Measurements from ENCODE around the gene NIPSNAP3A.
A peak's percentile ranks its signal among the peaks of the same experiment; 100 is the strongest.
"Not testable (repeated sequence)": the region's sequence is repeated elsewhere in the genome, so short reads cannot be mapped to it uniquely, and the experiment has no call there.

NIPSNAP3A gene

GRCh38 chr9:104747565-104748358, at the start of gene NIPSNAP3A:
Gene NIPSNAP3A, plus strand, starts transcription at chr9:104747683. Its CDS starts 110 bp downstream, at chr9:104747793.
- FAIRE-seq: no peak

- FAIRE-seq: no peak
Observed at GRCh38 chr9:104700306-104700705, 47.2 kb upstream of the NIPSNAP3A start.

GRCh38 chr9:104708737-104709136, 38.7 kb upstream of the NIPSNAP3A start:
- FAIRE-seq: not testable (repeated sequence)

GRCh38 chr9:104711604-104712003, 35.9 kb upstream of the NIPSNAP3A start:
- FAIRE-seq: no peak

- no peak for FAIRE-seq
Observed at GRCh38 chr9:104725014-104725413, 22.5 kb upstream of the NIPSNAP3A start.

GRCh38 chr9:104738452-104738851, 9.0 kb upstream of the NIPSNAP3A start:
- no peak for FAIRE-seq

GRCh38 chr9:104740621-104741020, 6.9 kb upstream of the NIPSNAP3A start:
- no peak for FAIRE-seq

GRCh38 chr9:104743376-104743985, 4.0 kb upstream of the NIPSNAP3A start:
- peak; percentile 95 for FAIRE-seq

- no peak for FAIRE-seq
Observed at GRCh38 chr9:104745852-104746251, 1.6 kb upstream of the NIPSNAP3A start.

GRCh38 chr9:104746285-104746684, 1.2 kb upstream of the NIPSNAP3A start:
- FAIRE-seq: no peak

- no peak for FAIRE-seq
Observed at GRCh38 chr9:104746798-104747197, 685 bp upstream of the NIPSNAP3A start.

GRCh38 chr9:104747245-104747564, 278 bp upstream of the NIPSNAP3A start:
- FAIRE-seq: no peak

- FAIRE-seq: no peak
Observed at GRCh38 chr9:104748359-104749031, 1.0 kb downstream of the NIPSNAP3A start.

GRCh38 chr9:104750185-104750767, 2.8 kb downstream of the NIPSNAP3A start:
- no peak for FAIRE-seq

GRCh38 chr9:104758974-104759373, 11.5 kb downstream of the NIPSNAP3A start:
- no peak for FAIRE-seq

- no peak for FAIRE-seq
Observed at GRCh38 chr9:104765138-104765537, 17.7 kb downstream of the NIPSNAP3A start.

GRCh38 chr9:104766025-104766424, 18.5 kb downstream of the NIPSNAP3A start:
- FAIRE-seq: no peak

GRCh38 chr9:104767507-104767906, 20.0 kb downstream of the NIPSNAP3A start:
- FAIRE-seq: no peak

GRCh38 chr9:104769029-104769428, 21.5 kb downstream of the NIPSNAP3A start:
- FAIRE-seq: not testable (repeated sequence)

- no peak for FAIRE-seq
Observed at GRCh38 chr9:104769655-104770054, 22.2 kb downstream of the NIPSNAP3A start.

- FAIRE-seq: peak; percentile 62
Observed at GRCh38 chr9:104772714-104773510, 25.4 kb downstream of the NIPSNAP3A start.

- FAIRE-seq: no peak
Observed at GRCh38 chr9:104774132-104774531, 26.6 kb downstream of the NIPSNAP3A start.

Data from G401.6 (cell line).